HCT116 (cell line): Measurements from ENCODE around the gene NCAPD2.

Experiments used
- CEBPB ChIP-seq: IDR thresholded peaks from 2 replicates; pipeline ENCODE4 v1.6.1; 2012; ENCODE audit warnings: low read depth
- CTCF ChIP-seq, 3 experiments: fragments of 200-600 bp in 1 of 3; sonication (generic) in 1 of 3; IDR thresholded peaks in 2 of 3; conservative IDR thresholded peaks in 1 of 3; 2 replicates each; pipeline ENCODE4 v1.5.1; 2012 to 2017; ENCODE audit warnings: low read depth in 2 of 3, low read length in 2 of 3, antibody characterized with exemption in 1 of 3, borderline replicate concordance in 1 of 3, control low read depth in 1 of 3, mild to moderate bottlenecking in 1 of 3, mixed read lengths in 1 of 3, mixed run types in 1 of 3, moderate library complexity in 1 of 3; ENCODE audit not compliant: insufficient read depth in 1 of 3
- EZH2 ChIP-seq: fragments of 200-600 bp; sonication (generic); IDR thresholded peaks from 2 replicates; pipeline ENCODE4 v1.6.1; 2017; ENCODE audit warnings: antibody characterized with exemption, mixed run types
- POLR2A ChIP-seq: IDR thresholded peaks from 2 replicates; pipeline ENCODE4 v1.7.0; 2011; ENCODE audit warnings: borderline replicate concordance; ENCODE audit not compliant: insufficient read depth, insufficient read length; ENCODE audit errors: extremely low read depth
- RAD21 ChIP-seq: IDR thresholded peaks from 2 replicates; pipeline ENCODE4 v1.6.1; 2012; ENCODE audit warnings: low read depth, mild to moderate bottlenecking
- REST ChIP-seq: IDR thresholded peaks from 2 replicates; pipeline ENCODE4 v1.6.1; 2012; ENCODE audit warnings: low read depth
- YY1 ChIP-seq: IDR thresholded peaks from 2 replicates; pipeline ENCODE4 v1.6.1; 2011; ENCODE audit warnings: low read length, low read depth, moderate library complexity, mild to moderate bottlenecking; ENCODE audit not compliant: insufficient replicate concordance; ENCODE audit errors: extremely low read depth
- TF ChIP-seq, protein P1 (sequence below): IDR thresholded peaks from 2 replicates; pipeline ENCODE4 v1.6.1; 2012
- TF ChIP-seq, protein P2 (sequence below): IDR thresholded peaks from 2 replicates; pipeline ENCODE4 v1.6.1; 2012

DNA sequence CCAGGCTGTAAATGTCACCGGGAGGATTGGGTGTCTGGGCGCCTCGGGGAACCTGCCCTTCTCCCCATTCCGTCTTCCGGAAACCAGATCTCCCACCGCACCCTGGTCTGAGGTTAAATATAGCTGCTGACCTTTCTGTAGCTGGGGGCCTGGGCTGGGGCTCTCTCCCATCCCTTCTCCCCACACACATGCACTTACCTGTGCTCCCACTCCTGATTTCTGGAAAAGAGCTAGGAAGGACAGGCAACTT, 41.7 kb downstream of the NCAPD2 start:
- TF ChIP-seq CTCF (IDR thresholded peaks at IDR 0.05 in 2 of 3, conservative IDR thresholded peaks at IDR 0.05 in 1 of 3; ENCODE audit: borderline replicate concordance in 1 of 3, insufficient read depth in 1 of 3, low read depth in 2 of 3, low read length in 2 of 3) (no peak), RAD21 (no peak), EZH2 (no peak), POLR2A (no peak), REST (no peak), CEBPB (no peak), YY1 (no peak)
- TF ChIP-seq, protein P1, sequence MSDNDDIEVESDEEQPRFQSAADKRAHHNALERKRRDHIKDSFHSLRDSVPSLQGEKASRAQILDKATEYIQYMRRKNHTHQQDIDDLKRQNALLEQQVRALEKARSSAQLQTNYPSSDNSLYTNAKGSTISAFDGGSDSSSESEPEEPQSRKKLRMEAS, result no peak
- TF ChIP-seq, protein P2, sequence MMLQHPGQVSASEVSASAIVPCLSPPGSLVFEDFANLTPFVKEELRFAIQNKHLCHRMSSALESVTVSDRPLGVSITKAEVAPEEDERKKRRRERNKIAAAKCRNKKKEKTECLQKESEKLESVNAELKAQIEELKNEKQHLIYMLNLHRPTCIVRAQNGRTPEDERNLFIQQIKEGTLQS, result no peak
